HepG2 (cell line): Measurements from ENCODE around the gene ACAP1. TPM values are rescaled to one million over a fixed set of nuclear protein-coding genes. Genes with fewer than 3 reads are reported as not detected.

Experiments used
- GLI4 ChIP-seq: sonication (generic); formaldehyde crosslinking; IDR thresholded peaks from 2 replicates; pipeline ENCODE4 v1.5.1; 2020; ENCODE audit warnings: missing genetic modification reagents, mild to moderate bottlenecking, moderate library complexity, borderline replicate concordance
- HNF4G ChIP-seq, 2 experiments: sonication (generic) in 1 of 2; formaldehyde crosslinking in 1 of 2; IDR thresholded peaks; 2 replicates each; pipeline versions ENCODE4 v1.4.0 to v1.6.1; 2011 to 2020; ENCODE audit warnings: borderline replicate concordance in 2 of 2, low read depth in 2 of 2, mild to moderate bottlenecking in 2 of 2, low read length in 1 of 2, missing genetic modification reagents in 1 of 2, moderate library complexity in 1 of 2
- RARA ChIP-seq: IDR thresholded peaks from 2 replicates; pipeline ENCODE4 v1.6.1; 2016; ENCODE audit warnings: missing genetic modification reagents, missing compliant biosample characterization
- SP5 ChIP-seq: IDR thresholded peaks from 2 replicates; pipeline ENCODE4 v1.6.1; 2016; ENCODE audit warnings: low read depth, borderline replicate concordance
- ZNF547 ChIP-seq: sonication (generic); formaldehyde crosslinking; IDR thresholded peaks from 2 replicates; pipeline ENCODE4 v1.5.1; 2020; ENCODE audit warnings: mild to moderate bottlenecking, missing genetic modification reagents
- ZNF562 ChIP-seq: sonication (generic); formaldehyde crosslinking; IDR thresholded peaks from 2 replicates; pipeline ENCODE4 v1.8.0; 2022; ENCODE audit warnings: missing genetic modification reagents, borderline replicate concordance
- ZNF598 ChIP-seq: sonication (generic); formaldehyde crosslinking; IDR thresholded peaks from 2 replicates; pipeline ENCODE4 v1.5.1; 2020; ENCODE audit warnings: mild to moderate bottlenecking, missing genetic modification reagents, borderline replicate concordance
- ZNF703 ChIP-seq: sonication (generic); formaldehyde crosslinking; IDR thresholded peaks from 2 replicates; pipeline ENCODE4 v1.5.1; 2020; ENCODE audit warnings: missing genetic modification reagents, mild to moderate bottlenecking, moderate library complexity, borderline replicate concordance
- ZNF709 ChIP-seq: sonication (generic); formaldehyde crosslinking; IDR thresholded peaks from 2 replicates; pipeline ENCODE4 v1.5.0; 2020; ENCODE audit warnings: mild to moderate bottlenecking, missing genetic modification reagents
- ZNF737 ChIP-seq: sonication (generic); formaldehyde crosslinking; IDR thresholded peaks from 2 replicates; pipeline ENCODE4 v1.5.0; 2020; ENCODE audit warnings: missing genetic modification reagents, mild to moderate bottlenecking, borderline replicate concordance
- ZNF746 ChIP-seq: sonication (generic); formaldehyde crosslinking; IDR thresholded peaks from 2 replicates; pipeline ENCODE4 v1.8.0; 2022; ENCODE audit warnings: mild to moderate bottlenecking, missing genetic modification reagents
- ZNF776 ChIP-seq: sonication (generic); formaldehyde crosslinking; IDR thresholded peaks from 2 replicates; pipeline ENCODE4 v1.4.0; 2020; ENCODE audit warnings: mild to moderate bottlenecking, missing genetic modification reagents
- ZSCAN29 ChIP-seq: sonication (generic); formaldehyde crosslinking; conservative IDR thresholded peaks from 2 replicates; pipeline ENCODE4 v1.4.0; 2020; ENCODE audit warnings: mild to moderate bottlenecking, missing genetic modification reagents
- polyA plus RNA-seq, 8 experiments: library from polyadenylated mRNA; depleted of rRNA in 3 of 8; stranded (reverse) in 7 of 8; unstranded in 1 of 8; fragments of >200 nt; fragmentation: Illumina TruSeq in 4 of 8; extraction: Trizol in 4 of 8; gene quantifications; 2 replicates each; pipeline versions ENCODE4 v1.2.1 to v1.2.3, GENCODE V29; 2011 to 2016; ENCODE audit warnings: low read depth in 4 of 8, missing spikeins in 1 of 8, mixed read lengths in 1 of 8; ENCODE audit not compliant: insufficient read depth in 1 of 8
- total RNA-seq, 5 experiments: library from RNA; depleted of rRNA; stranded (reverse); fragments of >200 nt; fragmentation: Illumina TruSeq; extraction: Trizol; gene quantifications; 2 replicates each; pipeline ENCODE4 v1.2.3, GENCODE V29; 2016; ENCODE audit warnings: low read depth in 1 of 5
- TF ChIP-seq, protein P1 (sequence below): sonication (generic); formaldehyde crosslinking; conservative IDR thresholded peaks from 2 replicates; pipeline ENCODE4 v1.8.0; 2022; ENCODE audit warnings: missing genetic modification reagents
- TF ChIP-seq, protein P2 (sequence below): sonication (generic); formaldehyde crosslinking; IDR thresholded peaks from 2 replicates; pipeline ENCODE4 v1.4.0; 2020; ENCODE audit warnings: mild to moderate bottlenecking, missing genetic modification reagents
- TF ChIP-seq, protein P3 (sequence below): sonication (generic); formaldehyde crosslinking; IDR thresholded peaks from 2 replicates; pipeline ENCODE4 v1.4.0; 2020; ENCODE audit warnings: missing genetic modification reagents

Gene ACAP1
- total and polyA plus RNA-seq, 2 of the 13 experiments (the other 11 are each of a cell fraction or from before 2014, with no cell fraction given), result 1.3 to 2.5 TPM

DNA sequence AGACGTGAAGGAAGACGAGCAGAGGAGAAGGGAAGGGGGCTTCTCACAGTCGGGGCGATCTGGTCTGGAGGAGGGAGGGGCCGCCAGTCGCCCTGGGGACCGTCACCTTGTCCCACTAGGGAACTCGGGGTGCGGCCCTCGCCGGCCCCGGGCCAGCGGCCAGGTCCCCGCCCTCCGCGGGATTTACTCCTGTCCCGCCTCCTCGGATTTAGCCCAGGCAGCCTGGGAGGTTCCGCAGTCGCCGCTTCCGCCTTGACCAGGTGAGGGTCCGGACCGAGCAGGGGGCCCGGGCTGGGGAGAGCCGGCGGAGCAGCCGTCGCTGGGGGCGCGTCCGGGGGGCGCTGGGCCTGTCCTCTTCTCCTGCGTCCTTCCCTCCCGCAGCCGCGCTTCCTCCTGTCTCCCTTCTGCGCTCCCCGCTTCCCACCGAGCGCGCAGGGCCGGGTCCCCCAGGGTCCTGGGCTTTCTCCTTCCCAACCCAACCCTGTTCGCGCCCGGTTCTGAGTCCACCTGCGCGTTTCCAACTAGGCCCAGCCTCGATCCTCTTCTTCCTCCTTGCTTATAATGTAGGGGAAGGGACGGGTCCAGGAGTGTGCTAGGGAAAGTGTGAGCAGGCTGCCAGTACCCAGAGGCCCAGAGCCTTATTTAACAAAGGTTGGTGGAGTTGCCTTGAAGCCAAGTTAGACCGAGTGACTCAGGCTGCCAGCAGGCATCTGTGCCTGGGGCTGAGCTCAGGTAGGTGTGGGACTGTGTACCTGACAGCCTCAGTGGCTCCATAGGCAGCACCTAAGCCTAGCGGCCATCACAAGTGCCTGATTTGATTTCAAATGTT lies 44.7 kb downstream of the ACAP1 start, which contains the start of gene TNK1 (continued):
- TF ChIP-seq HNF4G (IDR thresholded peaks at IDR 0.05; ENCODE audit: borderline replicate concordance, low read depth, low read length) (no peak), HNF4G (CRISPR knock-in tag; IDR thresholded peaks at IDR 0.05; ENCODE audit: borderline replicate concordance, low read depth) (no peak; the same call in 1 of the 2 replicates), ZNF547 (peak; percentile 39; the same call in 1 of the 2 replicates), ZNF746 (CRISPR knock-in tag) (0 out of 2 replicates have a peak, but pooled peaks have one; percentile 49), ZNF562 (no peak), SP5 (CRISPR knock-in tag) (peak; percentile 63; the same call in 1 of the 2 replicates), ZNF709 (no peak), ZNF737 (CRISPR knock-in tag) (no peak), GLI4 (CRISPR knock-in tag) (no peak), ZNF776 (CRISPR knock-in tag) (no peak), ZNF703 (CRISPR knock-in tag) (no peak), ZNF598 (CRISPR knock-in tag) (no peak), ZSCAN29 (CRISPR knock-in tag) (no peak), RARA (CRISPR knock-in tag) (no peak)
- TF ChIP-seq, protein P1, sequence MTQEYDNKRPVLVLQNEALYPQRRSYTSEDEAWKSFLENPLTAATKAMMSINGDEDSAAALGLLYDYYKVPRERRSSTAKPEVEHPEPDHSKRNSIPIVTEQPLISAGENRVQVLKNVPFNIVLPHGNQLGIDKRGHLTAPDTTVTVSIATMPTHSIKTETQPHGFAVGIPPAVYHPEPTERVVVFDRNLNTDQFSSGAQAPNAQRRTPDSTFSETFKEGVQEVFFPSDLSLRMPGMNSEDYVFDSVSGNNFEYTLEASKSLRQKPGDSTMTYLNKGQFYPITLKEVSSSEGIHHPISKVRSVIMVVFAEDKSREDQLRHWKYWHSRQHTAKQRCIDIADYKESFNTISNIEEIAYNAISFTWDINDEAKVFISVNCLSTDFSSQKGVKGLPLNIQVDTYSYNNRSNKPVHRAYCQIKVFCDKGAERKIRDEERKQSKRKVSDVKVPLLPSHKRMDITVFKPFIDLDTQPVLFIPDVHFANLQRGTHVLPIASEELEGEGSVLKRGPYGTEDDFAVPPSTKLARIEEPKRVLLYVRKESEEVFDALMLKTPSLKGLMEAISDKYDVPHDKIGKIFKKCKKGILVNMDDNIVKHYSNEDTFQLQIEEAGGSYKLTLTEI (CRISPR knock-in tag), result no peak
- TF ChIP-seq, protein P2, sequence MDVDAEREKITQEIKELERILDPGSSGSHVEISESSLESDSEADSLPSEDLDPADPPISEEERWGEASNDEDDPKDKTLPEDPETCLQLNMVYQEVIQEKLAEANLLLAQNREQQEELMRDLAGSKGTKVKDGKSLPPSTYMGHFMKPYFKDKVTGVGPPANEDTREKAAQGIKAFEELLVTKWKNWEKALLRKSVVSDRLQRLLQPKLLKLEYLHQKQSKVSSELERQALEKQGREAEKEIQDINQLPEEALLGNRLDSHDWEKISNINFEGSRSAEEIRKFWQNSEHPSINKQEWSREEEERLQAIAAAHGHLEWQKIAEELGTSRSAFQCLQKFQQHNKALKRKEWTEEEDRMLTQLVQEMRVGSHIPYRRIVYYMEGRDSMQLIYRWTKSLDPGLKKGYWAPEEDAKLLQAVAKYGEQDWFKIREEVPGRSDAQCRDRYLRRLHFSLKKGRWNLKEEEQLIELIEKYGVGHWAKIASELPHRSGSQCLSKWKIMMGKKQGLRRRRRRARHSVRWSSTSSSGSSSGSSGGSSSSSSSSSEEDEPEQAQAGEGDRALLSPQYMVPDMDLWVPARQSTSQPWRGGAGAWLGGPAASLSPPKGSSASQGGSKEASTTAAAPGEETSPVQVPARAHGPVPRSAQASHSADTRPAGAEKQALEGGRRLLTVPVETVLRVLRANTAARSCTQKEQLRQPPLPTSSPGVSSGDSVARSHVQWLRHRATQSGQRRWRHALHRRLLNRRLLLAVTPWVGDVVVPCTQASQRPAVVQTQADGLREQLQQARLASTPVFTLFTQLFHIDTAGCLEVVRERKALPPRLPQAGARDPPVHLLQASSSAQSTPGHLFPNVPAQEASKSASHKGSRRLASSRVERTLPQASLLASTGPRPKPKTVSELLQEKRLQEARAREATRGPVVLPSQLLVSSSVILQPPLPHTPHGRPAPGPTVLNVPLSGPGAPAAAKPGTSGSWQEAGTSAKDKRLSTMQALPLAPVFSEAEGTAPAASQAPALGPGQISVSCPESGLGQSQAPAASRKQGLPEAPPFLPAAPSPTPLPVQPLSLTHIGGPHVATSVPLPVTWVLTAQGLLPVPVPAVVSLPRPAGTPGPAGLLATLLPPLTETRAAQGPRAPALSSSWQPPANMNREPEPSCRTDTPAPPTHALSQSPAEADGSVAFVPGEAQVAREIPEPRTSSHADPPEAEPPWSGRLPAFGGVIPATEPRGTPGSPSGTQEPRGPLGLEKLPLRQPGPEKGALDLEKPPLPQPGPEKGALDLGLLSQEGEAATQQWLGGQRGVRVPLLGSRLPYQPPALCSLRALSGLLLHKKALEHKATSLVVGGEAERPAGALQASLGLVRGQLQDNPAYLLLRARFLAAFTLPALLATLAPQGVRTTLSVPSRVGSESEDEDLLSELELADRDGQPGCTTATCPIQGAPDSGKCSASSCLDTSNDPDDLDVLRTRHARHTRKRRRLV, result no peak
- TF ChIP-seq, protein P3, sequence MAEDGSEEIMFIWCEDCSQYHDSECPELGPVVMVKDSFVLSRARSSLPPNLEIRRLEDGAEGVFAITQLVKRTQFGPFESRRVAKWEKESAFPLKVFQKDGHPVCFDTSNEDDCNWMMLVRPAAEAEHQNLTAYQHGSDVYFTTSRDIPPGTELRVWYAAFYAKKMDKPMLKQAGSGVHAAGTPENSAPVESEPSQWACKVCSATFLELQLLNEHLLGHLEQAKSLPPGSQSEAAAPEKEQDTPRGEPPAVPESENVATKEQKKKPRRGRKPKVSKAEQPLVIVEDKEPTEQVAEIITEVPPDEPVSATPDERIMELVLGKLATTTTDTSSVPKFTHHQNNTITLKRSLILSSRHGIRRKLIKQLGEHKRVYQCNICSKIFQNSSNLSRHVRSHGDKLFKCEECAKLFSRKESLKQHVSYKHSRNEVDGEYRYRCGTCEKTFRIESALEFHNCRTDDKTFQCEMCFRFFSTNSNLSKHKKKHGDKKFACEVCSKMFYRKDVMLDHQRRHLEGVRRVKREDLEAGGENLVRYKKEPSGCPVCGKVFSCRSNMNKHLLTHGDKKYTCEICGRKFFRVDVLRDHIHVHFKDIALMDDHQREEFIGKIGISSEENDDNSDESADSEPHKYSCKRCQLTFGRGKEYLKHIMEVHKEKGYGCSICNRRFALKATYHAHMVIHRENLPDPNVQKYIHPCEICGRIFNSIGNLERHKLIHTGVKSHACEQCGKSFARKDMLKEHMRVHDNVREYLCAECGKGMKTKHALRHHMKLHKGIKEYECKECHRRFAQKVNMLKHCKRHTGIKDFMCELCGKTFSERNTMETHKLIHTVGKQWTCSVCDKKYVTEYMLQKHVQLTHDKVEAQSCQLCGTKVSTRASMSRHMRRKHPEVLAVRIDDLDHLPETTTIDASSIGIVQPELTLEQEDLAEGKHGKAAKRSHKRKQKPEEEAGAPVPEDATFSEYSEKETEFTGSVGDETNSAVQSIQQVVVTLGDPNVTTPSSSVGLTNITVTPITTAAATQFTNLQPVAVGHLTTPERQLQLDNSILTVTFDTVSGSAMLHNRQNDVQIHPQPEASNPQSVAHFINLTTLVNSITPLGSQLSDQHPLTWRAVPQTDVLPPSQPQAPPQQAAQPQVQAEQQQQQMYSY, result no peak
